RWPE2 (cell line): Measurements from ENCODE around the gene RGS13.

Experiments used
- ATAC-seq: fragments of 200-7000 bp; cut with Tn5 transposase; 3 replicates; pipeline ENCODE4 v1.9.1; 2021; ENCODE audit warnings: low read depth
- DNase-seq: peaks from one replicate; pipeline ENCODE4 v3.0.0-alpha.2; 2020; ENCODE audit warnings: low spot score
- H3K27ac ChIP-seq: fragments of 450-650 bp; 2 replicates; pipeline ENCODE4 v1.5.1; 2017; ENCODE audit warnings: mild to moderate bottlenecking; ENCODE audit not compliant: poor library complexity, severe bottlenecking
- H3K27me3 ChIP-seq: fragments of 250-450 bp; sonication (Bioruptor Pico); 2 replicates; pipeline ENCODE4 v1.5.1; 2021; ENCODE audit warnings: mild to moderate bottlenecking, moderate library complexity; ENCODE audit not compliant: insufficient read depth, poor library complexity, severe bottlenecking
- H3K36me3 ChIP-seq: fragments of 250-450 bp; sonication (Bioruptor Pico); 2 replicates; pipeline ENCODE4 v1.5.1; 2020; ENCODE audit warnings: low read depth, mild to moderate bottlenecking, moderate library complexity
- H3K4me1 ChIP-seq: fragments of 250-450 bp; sonication (Bioruptor Pico); 2 replicates; pipeline ENCODE4 v1.5.1; 2021; ENCODE audit warnings: mild to moderate bottlenecking, moderate library complexity; ENCODE audit not compliant: insufficient read depth, poor library complexity, severe bottlenecking
- H3K4me3 ChIP-seq: fragments of 250-450 bp; sonication (Bioruptor Pico); 2 replicates; pipeline ENCODE4 v1.5.1; 2021; ENCODE audit warnings: mild to moderate bottlenecking, moderate library complexity; ENCODE audit not compliant: severe bottlenecking
- H3K9me3 ChIP-seq: fragments of 250-450 bp; sonication (Bioruptor Pico); 2 replicates; pipeline ENCODE4 v1.5.1; 2021; ENCODE audit warnings: mild to moderate bottlenecking, moderate library complexity; ENCODE audit not compliant: severe bottlenecking
- CTCF ChIP-seq: fragments of 450-650 bp; IDR thresholded peaks from one replicate; pipeline ENCODE4 v1.5.1; 2017; ENCODE audit warnings: mild to moderate bottlenecking, moderate library complexity; ENCODE audit not compliant: poor library complexity, severe bottlenecking

Gene RGS13

GRCh38 chr1:192635939-192636338 is at the start of gene RGS13:
Gene RGS13, plus strand, starts transcription at chr1:192636147. Its CDS starts 8,188 bp downstream, at chr1:192644335.
- no peak for ATAC-seq
- H3K27ac ChIP-seq, result no peak within 1 kb of the TSS
- DNase-seq, result no peak
- H3K27me3 ChIP-seq, result no peaks in the 10 kb centered on the region
- no peaks in the 10 kb centered on the region for H3K4me1 ChIP-seq
- H3K4me3 ChIP-seq, result no peak within 1 kb of the TSS
- no peaks in the 10 kb centered on the region for H3K36me3 ChIP-seq
- no peaks in the 10 kb centered on the region for H3K9me3 ChIP-seq
- no peak for TF ChIP-seq CTCF

GRCh38 chr1:192587386-192588266 is 48.3 kb upstream of the RGS13 start:
- H3K9me3 ChIP-seq, result no peaks in the 10 kb centered on the region
- no peak for DNase-seq
- no peak overlapping the region for H3K4me3 ChIP-seq
- no peak for TF ChIP-seq CTCF
- no peaks in the 10 kb centered on the region for H3K36me3 ChIP-seq
- no peak overlapping the region for H3K27ac ChIP-seq
- H3K4me1 ChIP-seq, result no peaks in the 10 kb centered on the region
- ATAC-seq, result peak; percentile 25; the same call in 1 of the 3 replicates
- no peaks in the 10 kb centered on the region for H3K27me3 ChIP-seq

GRCh38 chr1:192588546-192588945 is 47.4 kb upstream of the RGS13 start:
- Histone ChIP-seq H3K9me3 (no peaks in the 10 kb centered on the region), H3K4me1 (no peaks in the 10 kb centered on the region), H3K36me3 (no peaks in the 10 kb centered on the region), H3K27ac (no peak overlapping the region), H3K27me3 (no peaks in the 10 kb centered on the region), H3K4me3 (no peak overlapping the region)
- no peak for ATAC-seq
- DNase-seq, result no peak
- no peak for TF ChIP-seq CTCF

- no peak overlapping the region for H3K27ac ChIP-seq
- no peak for DNase-seq
- no peaks in the 10 kb centered on the region for H3K4me1 ChIP-seq
- H3K4me3 ChIP-seq, result no peak overlapping the region
- TF ChIP-seq CTCF, result no peak
- no peaks in the 10 kb centered on the region for H3K27me3 ChIP-seq
- H3K9me3 ChIP-seq, result no peaks in the 10 kb centered on the region
- no peak for ATAC-seq
- no peaks in the 10 kb centered on the region for H3K36me3 ChIP-seq
Measured at GRCh38 chr1:192589813-192590212, 46.1 kb upstream of the RGS13 start.

GRCh38 chr1:192592517-192592916 is 43.4 kb upstream of the RGS13 start:
- Histone ChIP-seq H3K4me3 (no peak overlapping the region), H3K27ac (no peak overlapping the region), H3K4me1 (no peaks in the 10 kb centered on the region), H3K27me3 (no peaks in the 10 kb centered on the region), H3K9me3 (no peaks in the 10 kb centered on the region), H3K36me3 (no peaks in the 10 kb centered on the region)
- ATAC-seq (no peak), DNase-seq (no peak)
- no peak for TF ChIP-seq CTCF
